LNCAP (cell line): ENCODE data around the gene RGPD8.

Experiments used
- TF ChIP-seq, protein P1 (sequence below): fragments of 450-650 bp; IDR thresholded peaks from 2 replicates; pipeline ENCODE4 v1.5.1; 2017; ENCODE audit warnings: mild to moderate bottlenecking

RGPD8 gene

DNA sequence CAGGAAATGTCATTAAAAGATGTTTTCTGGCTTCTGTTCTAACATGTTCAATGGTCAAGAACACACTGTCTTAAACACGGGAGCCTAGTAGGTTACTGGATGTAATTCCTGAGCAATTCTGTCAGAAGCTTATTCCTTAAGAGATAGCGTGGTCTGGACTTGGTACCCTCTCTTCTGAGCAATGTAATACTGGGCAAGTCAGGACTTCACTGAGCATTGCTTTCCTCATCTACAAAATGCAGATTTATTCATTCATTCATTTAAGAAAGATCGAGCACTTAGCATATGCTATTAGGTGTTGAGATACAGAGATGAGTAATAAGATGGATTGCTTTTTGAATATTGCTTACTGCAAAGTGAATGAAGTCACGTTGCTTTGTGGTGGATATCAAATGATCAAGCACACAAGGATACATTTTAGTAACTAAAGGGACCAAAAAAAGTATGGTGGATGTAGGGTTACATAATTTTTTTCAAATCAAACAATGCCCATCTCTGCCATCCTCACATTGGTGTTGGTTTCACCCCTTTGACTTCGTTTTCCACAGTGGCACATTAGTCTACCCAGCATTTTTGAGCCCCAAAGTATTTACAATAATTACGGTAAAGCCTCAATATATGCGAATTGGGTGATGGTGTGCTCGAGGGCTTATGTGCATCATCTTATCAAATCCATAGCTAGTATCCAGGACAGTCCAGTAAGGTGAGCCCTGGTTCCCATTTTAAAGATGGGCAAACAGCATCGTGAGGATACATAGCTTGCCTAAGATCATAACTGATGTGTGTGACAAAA is 92.8 kb downstream of the RGPD8 start:
- TF ChIP-seq, protein P1, sequence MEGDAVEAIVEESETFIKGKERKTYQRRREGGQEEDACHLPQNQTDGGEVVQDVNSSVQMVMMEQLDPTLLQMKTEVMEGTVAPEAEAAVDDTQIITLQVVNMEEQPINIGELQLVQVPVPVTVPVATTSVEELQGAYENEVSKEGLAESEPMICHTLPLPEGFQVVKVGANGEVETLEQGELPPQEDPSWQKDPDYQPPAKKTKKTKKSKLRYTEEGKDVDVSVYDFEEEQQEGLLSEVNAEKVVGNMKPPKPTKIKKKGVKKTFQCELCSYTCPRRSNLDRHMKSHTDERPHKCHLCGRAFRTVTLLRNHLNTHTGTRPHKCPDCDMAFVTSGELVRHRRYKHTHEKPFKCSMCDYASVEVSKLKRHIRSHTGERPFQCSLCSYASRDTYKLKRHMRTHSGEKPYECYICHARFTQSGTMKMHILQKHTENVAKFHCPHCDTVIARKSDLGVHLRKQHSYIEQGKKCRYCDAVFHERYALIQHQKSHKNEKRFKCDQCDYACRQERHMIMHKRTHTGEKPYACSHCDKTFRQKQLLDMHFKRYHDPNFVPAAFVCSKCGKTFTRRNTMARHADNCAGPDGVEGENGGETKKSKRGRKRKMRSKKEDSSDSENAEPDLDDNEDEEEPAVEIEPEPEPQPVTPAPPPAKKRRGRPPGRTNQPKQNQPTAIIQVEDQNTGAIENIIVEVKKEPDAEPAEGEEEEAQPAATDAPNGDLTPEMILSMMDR = no peak

DNA sequence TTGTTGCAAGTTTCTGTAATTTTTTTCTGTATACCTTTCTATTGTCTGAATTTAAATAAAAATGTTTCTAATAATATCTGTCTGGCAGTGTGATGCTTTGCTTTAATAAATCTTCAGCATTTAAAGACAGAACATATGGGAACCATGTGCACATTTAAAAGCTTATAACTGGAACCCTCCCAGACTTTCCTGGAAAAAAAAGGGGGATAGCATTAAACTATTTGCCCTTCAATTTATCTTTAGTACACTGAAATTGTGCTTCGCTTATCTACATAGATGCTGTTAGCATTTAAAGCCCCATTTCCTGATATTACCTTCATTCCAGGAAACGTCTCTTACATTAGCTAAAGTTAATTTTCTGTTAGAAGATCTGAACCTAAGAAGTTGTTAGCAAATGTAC is 93.5 kb downstream of the RGPD8 start:
- TF ChIP-seq, protein P1 = no peak

DNA sequence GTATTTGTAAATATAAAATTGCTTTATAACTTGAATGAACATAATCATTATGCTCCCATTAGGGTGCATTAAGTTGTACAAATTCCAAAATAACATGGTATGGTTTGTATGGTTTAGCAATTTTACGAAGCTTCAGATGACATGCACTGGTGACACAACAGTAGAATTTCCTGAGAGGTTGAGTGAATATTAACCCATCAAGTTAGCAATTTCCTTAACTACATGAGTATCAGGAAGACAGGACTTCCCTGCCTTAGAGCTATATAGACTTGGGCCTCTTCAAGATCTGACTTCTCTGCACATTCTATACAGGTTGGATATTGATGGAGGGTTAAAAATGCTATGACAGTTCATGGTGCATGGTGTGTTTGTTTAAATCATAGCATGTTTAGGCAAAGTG is 97.8 kb downstream of the RGPD8 start:
- TF ChIP-seq, protein P1 = no peak

DNA sequence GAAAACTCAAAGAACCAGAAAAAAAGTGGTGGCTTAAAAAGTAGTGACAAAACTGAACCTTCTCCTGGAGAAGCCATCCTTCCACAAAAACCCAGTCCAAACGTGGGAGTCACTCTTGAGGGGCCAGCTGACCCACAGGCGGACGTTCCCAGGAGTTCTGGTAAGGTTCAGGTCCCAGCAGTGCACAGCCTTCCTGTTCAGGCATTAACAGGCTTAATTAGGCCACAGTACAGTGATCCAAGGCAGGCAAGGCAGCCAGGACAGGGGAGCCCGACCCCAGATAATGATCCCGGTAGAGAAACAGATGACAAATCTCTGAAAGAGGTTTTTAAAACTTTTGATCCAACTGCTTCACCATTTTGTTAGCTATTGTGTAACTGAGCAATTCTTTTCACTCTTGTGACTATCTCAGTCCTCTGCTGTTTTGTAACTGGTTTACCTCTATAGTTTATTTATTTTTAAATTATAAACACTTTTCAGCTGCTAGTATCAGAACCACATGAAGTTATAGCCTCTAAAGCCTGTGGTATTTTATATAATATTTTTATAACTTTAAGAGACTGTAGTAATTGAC is 101.2 kb downstream of the RGPD8 start:
- TF ChIP-seq, protein P1 = no peak

DNA sequence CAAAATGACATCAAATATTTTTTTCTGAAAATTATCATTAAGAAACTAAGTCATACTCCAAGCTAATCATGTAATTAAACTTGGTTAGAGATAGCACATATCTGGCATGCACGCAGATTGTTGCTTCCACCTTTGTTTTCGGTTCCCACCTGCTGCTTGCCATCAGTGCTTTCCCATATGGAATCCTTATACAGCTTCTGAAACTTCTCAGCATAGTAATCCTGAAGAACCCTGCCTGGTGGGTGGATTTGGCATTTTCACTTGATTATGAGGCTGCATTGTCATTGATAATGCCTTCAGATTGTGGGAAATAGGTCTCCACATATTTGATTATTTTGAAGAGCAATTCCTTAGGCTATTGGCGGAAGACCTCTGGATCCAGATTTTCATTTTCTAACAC is 110.5 kb downstream of the RGPD8 start:
- TF ChIP-seq, protein P1 = no peak

DNA sequence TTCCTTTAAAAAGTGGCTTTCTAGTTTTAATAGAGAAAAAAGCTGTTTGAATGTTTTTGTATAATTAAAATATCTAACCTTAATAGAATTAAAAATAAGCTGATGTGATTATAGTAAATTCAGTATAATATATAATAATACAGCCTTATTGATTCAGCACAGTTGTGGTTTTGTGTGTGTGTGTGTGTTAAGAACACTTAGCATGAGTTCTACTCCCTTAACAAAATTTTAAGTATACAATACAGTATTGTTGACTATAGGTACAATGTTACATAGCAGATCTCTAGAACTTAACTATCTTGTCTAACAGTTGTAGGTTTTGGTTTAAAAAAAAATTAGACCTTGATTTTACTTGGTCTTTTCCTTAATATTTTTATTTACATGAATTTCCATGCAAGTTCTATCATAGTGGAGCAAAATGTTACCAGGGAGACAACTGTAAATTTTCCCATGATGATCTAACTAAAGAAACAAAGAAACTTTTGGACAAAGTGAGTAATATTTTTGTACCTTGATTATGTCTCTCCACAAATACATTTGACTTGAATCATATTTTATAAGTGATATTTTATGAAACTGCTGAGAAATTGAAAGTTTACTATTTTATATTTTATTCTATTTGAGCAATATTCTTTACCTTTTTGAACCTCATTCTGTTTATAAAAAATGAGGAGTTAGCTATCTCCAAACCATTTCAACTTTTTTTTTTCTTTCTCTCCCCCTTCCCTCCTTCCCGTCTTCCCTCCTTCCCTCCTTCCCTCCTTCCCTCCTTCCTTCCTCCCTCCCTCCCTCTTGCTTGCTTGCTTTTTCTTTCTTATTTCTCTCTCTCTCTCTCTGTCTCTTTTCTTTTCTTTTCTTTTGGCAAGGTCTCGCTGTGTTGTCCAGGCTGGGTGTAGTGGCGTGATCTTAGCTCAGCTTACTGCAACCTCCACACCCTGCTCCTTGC is 111.8 kb downstream of the RGPD8 start:
- TF ChIP-seq, protein P1 = no peak
